ENCODE data around the gene IMMP2L.

Gene IMMP2L

GRCh38 chr7:111107579-111107978, 454.7 kb downstream of the IMMP2L start:
- DNase-seq (ENCODE audit: low read depth in 2 of 3, low spot score in 1 of 3), result no peak

GRCh38 chr7:111105269-111105668, 457.0 kb downstream of the IMMP2L start:
- no peak for DNase-seq (ENCODE audit: low read depth in 2 of 3, low spot score in 1 of 3)

GRCh38 chr7:111104710-111105109, 457.6 kb downstream of the IMMP2L start:
- no peak for DNase-seq (ENCODE audit: low read depth in 2 of 3, low spot score in 1 of 3)

- DNase-seq (ENCODE audit: low read depth in 2 of 3, low spot score in 1 of 3), result no peak
These were observed 458.5 kb downstream of the IMMP2L start for GRCh38 chr7:111103678-111104274.

- DNase-seq (ENCODE audit: low read depth in 2 of 3, low spot score in 1 of 3), result no peak
These were observed 459.2 kb downstream of the IMMP2L start for GRCh38 chr7:111103136-111103535.

- no peak for DNase-seq (ENCODE audit: low read depth in 2 of 3, low spot score in 1 of 3)
These were observed 460.2 kb downstream of the IMMP2L start for GRCh38 chr7:111101856-111102646.

- DNase-seq (ENCODE audit: low read depth in 2 of 3, low spot score in 1 of 3), result no peak
These were observed 463.4 kb downstream of the IMMP2L start for GRCh38 chr7:111098926-111099250.

GRCh38 chr7:111098011-111098925, 464.0 kb downstream of the IMMP2L start:
- peak; percentile 24 to 46 (median 25) for DNase-seq (ENCODE audit: low read depth in 2 of 3, low spot score in 1 of 3)

- DNase-seq (ENCODE audit: low read depth in 2 of 3, low spot score in 1 of 3), result no peak
These were observed 465.3 kb downstream of the IMMP2L start for GRCh38 chr7:111096997-111097396.

GRCh38 chr7:111094419-111094818, 467.9 kb downstream of the IMMP2L start:
- no peak for DNase-seq (ENCODE audit: low read depth in 2 of 3, low spot score in 1 of 3)

- DNase-seq (ENCODE audit: low read depth in 2 of 3, low spot score in 1 of 3), result no peak
These were observed 468.8 kb downstream of the IMMP2L start for GRCh38 chr7:111093496-111093895.

- DNase-seq (ENCODE audit: low read depth in 2 of 3, low spot score in 1 of 3), result no peak
These were observed 469.7 kb downstream of the IMMP2L start for GRCh38 chr7:111092406-111093236.

GRCh38 chr7:111091593-111092358, 470.5 kb downstream of the IMMP2L start:
- DNase-seq (ENCODE audit: low read depth in 2 of 3, low spot score in 1 of 3), result no peak

- DNase-seq (ENCODE audit: low read depth in 2 of 3, low spot score in 1 of 3), result peak in 2 of 3 donors; percentile 18 to 41
These were observed 471.4 kb downstream of the IMMP2L start, which contains the start of gene LRRN3 for GRCh38 chr7:111090846-111091245. Gene LRRN3 (plus strand): TSS chr7:111091127. CDS start chr7:111122773, 31,646 bp downstream.

- no peak for DNase-seq (ENCODE audit: low read depth in 2 of 3, low spot score in 1 of 3)
These were observed 472.4 kb downstream of the IMMP2L start for GRCh38 chr7:111089822-111090426.

GRCh38 chr7:111088328-111088727, 474.0 kb downstream of the IMMP2L start:
- no peak for DNase-seq (ENCODE audit: low read depth in 2 of 3, low spot score in 1 of 3)

- DNase-seq (ENCODE audit: low read depth in 2 of 3, low spot score in 1 of 3), result no peak
These were observed 475.8 kb downstream of the IMMP2L start for GRCh38 chr7:111086532-111086931.

- DNase-seq (ENCODE audit: low read depth in 2 of 3, low spot score in 1 of 3), result no peak
These were observed 476.9 kb downstream of the IMMP2L start for GRCh38 chr7:111085356-111085755.

- DNase-seq (ENCODE audit: low read depth in 2 of 3, low spot score in 1 of 3), result peak; percentile 22 to 45 (median 33)
These were observed 478.9 kb downstream of the IMMP2L start for GRCh38 chr7:111083413-111083812.

GRCh38 chr7:111082351-111082750, 479.9 kb downstream of the IMMP2L start:
- no peak for DNase-seq (ENCODE audit: low read depth in 2 of 3, low spot score in 1 of 3)
